ENCODE data around the gene HACD3. TPM values are rescaled to one million over a fixed set of nuclear protein-coding genes. Genes with fewer than 3 reads are reported as not detected.

HACD3 gene
- polyA plus RNA-seq, 1 of the 3 experiments (the other 2 are of a cell fraction) = 45.7 TPM

DNA sequence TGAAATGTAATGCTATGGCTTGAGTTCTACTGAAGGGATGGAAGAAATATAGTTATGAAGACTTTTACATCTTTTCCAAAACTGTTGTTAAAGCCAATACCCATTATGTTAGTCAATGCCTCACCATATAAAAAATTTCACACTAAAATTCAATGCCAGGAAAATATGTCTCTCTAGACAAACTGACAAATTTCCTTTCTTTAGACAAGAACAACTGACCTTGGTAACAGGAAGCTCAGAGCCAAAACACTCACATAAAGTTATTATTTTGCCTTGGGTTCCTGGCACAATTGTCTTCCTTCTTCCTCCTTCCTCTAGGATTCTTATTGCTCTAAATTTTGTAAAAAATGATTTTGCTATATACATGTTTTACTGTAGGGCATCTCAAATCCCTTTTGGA, 54.0 kb downstream of the HACD3 start:
- Histone ChIP-seq H3K4me3 (ENCODE audit: low read depth in 2 of 2, low read length in 1 of 2) (no peak overlapping the region), H4K20me1 (ENCODE audit: insufficient read depth) (no peaks in the 10 kb centered on the region), H3K36me3 (replicated peaks in 1 of 2; ENCODE audit: control insufficient read depth in 1 of 2, insufficient read depth in 2 of 2, low read length in 1 of 2) (peaks cover 60 to 61% of the 10 kb centered on the region in 2 experiments), H3K4me2 (peak overlapping the region; percentile 38; the same call in 1 of the 2 replicates), H3K27ac (ENCODE audit: low read depth in 2 of 2, low read length in 1 of 2) (peak overlapping the region; percentile 45 to 48; a peak in 3 of 4 replicates), H3K79me2 (ENCODE audit: insufficient read depth) (no peaks in the 10 kb centered on the region), H3K9ac (no peak overlapping the region), H3F3A (replicated peaks; ENCODE audit: insufficient read depth) (peaks cover 20% of the 10 kb centered on the region), H2AFZ (ENCODE audit: low read depth) (no peak overlapping the region), H3K4me1 (ENCODE audit: control insufficient read depth in 1 of 2, insufficient read depth in 2 of 2, low read depth in 1 of 2, low read length in 1 of 2) (peaks cover 21 to 26% of the 10 kb centered on the region in 2 experiments), H3K9me2 (no peaks in the 10 kb centered on the region), H3K27me3 (ENCODE audit: insufficient read depth) (no peaks in the 10 kb centered on the region), H3K9me3 (no peaks in the 10 kb centered on the region)
- ChIA-PET CTCF (no interaction called here), POLR2A (interaction anchor here (0.6 kb wide), 1 partner anchor 332 kb away, joined by 3 read pairs; no protein-coding TSS in a partner anchor)
- no peak for DNase-seq
- TF ChIP-seq GABPA (IDR thresholded peaks at IDR 0.05; ENCODE audit: low read depth) = no peak
- TF ChIP-seq RXRA (IDR thresholded peaks at IDR 0.05; ENCODE audit: borderline replicate concordance, low read depth) = no peak
- TF ChIP-seq TEAD4 (IDR thresholded peaks at IDR 0.05; ENCODE audit: borderline replicate concordance, insufficient read depth) = no peak
- TF ChIP-seq SMC3 (IDR thresholded peaks at IDR 0.05; ENCODE audit: low read depth, low read length) = no peak
- TF ChIP-seq, protein P1, sequence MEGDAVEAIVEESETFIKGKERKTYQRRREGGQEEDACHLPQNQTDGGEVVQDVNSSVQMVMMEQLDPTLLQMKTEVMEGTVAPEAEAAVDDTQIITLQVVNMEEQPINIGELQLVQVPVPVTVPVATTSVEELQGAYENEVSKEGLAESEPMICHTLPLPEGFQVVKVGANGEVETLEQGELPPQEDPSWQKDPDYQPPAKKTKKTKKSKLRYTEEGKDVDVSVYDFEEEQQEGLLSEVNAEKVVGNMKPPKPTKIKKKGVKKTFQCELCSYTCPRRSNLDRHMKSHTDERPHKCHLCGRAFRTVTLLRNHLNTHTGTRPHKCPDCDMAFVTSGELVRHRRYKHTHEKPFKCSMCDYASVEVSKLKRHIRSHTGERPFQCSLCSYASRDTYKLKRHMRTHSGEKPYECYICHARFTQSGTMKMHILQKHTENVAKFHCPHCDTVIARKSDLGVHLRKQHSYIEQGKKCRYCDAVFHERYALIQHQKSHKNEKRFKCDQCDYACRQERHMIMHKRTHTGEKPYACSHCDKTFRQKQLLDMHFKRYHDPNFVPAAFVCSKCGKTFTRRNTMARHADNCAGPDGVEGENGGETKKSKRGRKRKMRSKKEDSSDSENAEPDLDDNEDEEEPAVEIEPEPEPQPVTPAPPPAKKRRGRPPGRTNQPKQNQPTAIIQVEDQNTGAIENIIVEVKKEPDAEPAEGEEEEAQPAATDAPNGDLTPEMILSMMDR (IDR thresholded peaks at IDR 0.05) = no peak
- TF ChIP-seq RAD21 (IDR thresholded peaks at IDR 0.05; ENCODE audit: low read length) = no peak
- TF ChIP-seq MEF2A (IDR thresholded peaks at IDR 0.05; ENCODE audit: borderline replicate concordance, low read depth) = no peak
- no peak for TF ChIP-seq CHD2 (IDR thresholded peaks at IDR 0.05; ENCODE audit: low read length, partially characterized antibody)
- TF ChIP-seq, protein P2, sequence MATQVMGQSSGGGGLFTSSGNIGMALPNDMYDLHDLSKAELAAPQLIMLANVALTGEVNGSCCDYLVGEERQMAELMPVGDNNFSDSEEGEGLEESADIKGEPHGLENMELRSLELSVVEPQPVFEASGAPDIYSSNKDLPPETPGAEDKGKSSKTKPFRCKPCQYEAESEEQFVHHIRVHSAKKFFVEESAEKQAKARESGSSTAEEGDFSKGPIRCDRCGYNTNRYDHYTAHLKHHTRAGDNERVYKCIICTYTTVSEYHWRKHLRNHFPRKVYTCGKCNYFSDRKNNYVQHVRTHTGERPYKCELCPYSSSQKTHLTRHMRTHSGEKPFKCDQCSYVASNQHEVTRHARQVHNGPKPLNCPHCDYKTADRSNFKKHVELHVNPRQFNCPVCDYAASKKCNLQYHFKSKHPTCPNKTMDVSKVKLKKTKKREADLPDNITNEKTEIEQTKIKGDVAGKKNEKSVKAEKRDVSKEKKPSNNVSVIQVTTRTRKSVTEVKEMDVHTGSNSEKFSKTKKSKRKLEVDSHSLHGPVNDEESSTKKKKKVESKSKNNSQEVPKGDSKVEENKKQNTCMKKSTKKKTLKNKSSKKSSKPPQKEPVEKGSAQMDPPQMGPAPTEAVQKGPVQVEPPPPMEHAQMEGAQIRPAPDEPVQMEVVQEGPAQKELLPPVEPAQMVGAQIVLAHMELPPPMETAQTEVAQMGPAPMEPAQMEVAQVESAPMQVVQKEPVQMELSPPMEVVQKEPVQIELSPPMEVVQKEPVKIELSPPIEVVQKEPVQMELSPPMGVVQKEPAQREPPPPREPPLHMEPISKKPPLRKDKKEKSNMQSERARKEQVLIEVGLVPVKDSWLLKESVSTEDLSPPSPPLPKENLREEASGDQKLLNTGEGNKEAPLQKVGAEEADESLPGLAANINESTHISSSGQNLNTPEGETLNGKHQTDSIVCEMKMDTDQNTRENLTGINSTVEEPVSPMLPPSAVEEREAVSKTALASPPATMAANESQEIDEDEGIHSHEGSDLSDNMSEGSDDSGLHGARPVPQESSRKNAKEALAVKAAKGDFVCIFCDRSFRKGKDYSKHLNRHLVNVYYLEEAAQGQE (IDR thresholded peaks at IDR 0.05; ENCODE audit: low read depth, low read length) = no peak
- TF ChIP-seq, protein P3, sequence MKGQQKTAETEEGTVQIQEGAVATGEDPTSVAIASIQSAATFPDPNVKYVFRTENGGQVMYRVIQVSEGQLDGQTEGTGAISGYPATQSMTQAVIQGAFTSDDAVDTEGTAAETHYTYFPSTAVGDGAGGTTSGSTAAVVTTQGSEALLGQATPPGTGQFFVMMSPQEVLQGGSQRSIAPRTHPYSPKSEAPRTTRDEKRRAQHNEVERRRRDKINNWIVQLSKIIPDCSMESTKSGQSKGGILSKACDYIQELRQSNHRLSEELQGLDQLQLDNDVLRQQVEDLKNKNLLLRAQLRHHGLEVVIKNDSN (IDR thresholded peaks at IDR 0.05; ENCODE audit: borderline replicate concordance, low read depth) = no peak
- TF ChIP-seq SIN3A (IDR thresholded peaks at IDR 0.05; ENCODE audit: borderline replicate concordance, low read depth, low read length) = no peak

DNA sequence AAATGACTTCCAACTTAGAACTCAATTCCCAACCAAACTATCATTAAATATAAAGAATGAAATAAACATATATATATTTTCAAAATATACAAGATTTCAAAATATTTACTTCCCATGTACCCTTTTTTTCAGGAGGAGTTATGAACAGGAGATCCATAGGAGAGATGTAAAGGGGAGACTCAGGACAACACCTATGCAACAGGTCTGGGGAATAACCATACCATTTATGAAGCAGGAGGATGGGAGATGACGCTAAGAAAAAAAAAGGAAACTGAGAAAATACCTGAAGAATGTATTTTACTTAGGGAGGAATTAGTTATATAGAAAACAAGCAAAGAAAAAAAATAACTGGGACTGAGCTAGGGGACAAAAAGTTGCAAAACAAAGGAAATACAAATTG, 56.8 kb downstream of the HACD3 start:
- Histone ChIP-seq H3K9me2 (no peaks in the 10 kb centered on the region), H2AFZ (ENCODE audit: low read depth) (no peak overlapping the region), H3K9ac (no peak overlapping the region), H3K27me3 (ENCODE audit: insufficient read depth) (no peaks in the 10 kb centered on the region), H3F3A (replicated peaks; ENCODE audit: insufficient read depth) (peaks cover 4% of the 10 kb centered on the region), H3K9me3 (no peaks in the 10 kb centered on the region), H3K4me1 (ENCODE audit: control insufficient read depth in 1 of 2, insufficient read depth in 2 of 2, low read depth in 1 of 2, low read length in 1 of 2) (peaks cover 5 to 9% of the 10 kb centered on the region in 2 experiments; a peak in 3 of 4 replicates), H3K4me3 (ENCODE audit: low read depth in 2 of 2, low read length in 1 of 2) (no peak overlapping the region), H3K27ac (ENCODE audit: low read depth in 2 of 2, low read length in 1 of 2) (no peak overlapping the region), H3K4me2 (no peak overlapping the region), H3K36me3 (replicated peaks in 1 of 2; ENCODE audit: control insufficient read depth in 1 of 2, insufficient read depth in 2 of 2, low read length in 1 of 2) (peaks cover 64 to 72% of the 10 kb centered on the region in 2 experiments), H3K79me2 (ENCODE audit: insufficient read depth) (no peaks in the 10 kb centered on the region), H4K20me1 (ENCODE audit: insufficient read depth) (no peaks in the 10 kb centered on the region)
- CTCF ChIA-PET = no interaction called here
- 98% methylated on average over 1 of the region's 1 CpG for WGBS (ENCODE audit: low lambda C conversion rate)
- DNase-seq = no peak
- POLR2A ChIA-PET = no interaction called here
- TF ChIP-seq MEF2A (IDR thresholded peaks at IDR 0.05; ENCODE audit: borderline replicate concordance, low read depth) (no peak), RCOR1 (IDR thresholded peaks at IDR 0.05; ENCODE audit: low read length) (no peak), ELF1 (IDR thresholded peaks at IDR 0.05) (no peak)
- TF ChIP-seq, protein P4, sequence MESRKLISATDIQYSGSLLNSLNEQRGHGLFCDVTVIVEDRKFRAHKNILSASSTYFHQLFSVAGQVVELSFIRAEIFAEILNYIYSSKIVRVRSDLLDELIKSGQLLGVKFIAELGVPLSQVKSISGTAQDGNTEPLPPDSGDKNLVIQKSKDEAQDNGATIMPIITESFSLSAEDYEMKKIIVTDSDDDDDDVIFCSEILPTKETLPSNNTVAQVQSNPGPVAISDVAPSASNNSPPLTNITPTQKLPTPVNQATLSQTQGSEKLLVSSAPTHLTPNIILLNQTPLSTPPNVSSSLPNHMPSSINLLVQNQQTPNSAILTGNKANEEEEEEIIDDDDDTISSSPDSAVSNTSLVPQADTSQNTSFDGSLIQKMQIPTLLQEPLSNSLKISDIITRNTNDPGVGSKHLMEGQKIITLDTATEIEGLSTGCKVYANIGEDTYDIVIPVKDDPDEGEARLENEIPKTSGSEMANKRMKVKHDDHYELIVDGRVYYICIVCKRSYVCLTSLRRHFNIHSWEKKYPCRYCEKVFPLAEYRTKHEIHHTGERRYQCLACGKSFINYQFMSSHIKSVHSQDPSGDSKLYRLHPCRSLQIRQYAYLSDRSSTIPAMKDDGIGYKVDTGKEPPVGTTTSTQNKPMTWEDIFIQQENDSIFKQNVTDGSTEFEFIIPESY (IDR thresholded peaks at IDR 0.05; ENCODE audit: borderline replicate concordance, low read depth) = no peak
- TF ChIP-seq, protein P2 (IDR thresholded peaks at IDR 0.05; ENCODE audit: low read depth, low read length) = no peak

All from SK-N-SH (cell line).